GM12864 (cell line): ENCODE measurements around the gene TALDO1.

Experiments
- DNase-seq: peaks from one replicate; pipeline ENCODE4 v3.0.0-alpha.2; 2011; ENCODE audit warnings: low read depth
- H3K4me3 ChIP-seq: 2 replicates; pipeline ENCODE4 v1.5.1; 2011; ENCODE audit warnings: mild to moderate bottlenecking, low read depth, low read length, control low read depth
- TF ChIP-seq, protein P1 (sequence below): IDR thresholded peaks from 2 replicates; pipeline ENCODE4 v1.5.1; 2011; ENCODE audit warnings: low read depth, mild to moderate bottlenecking, moderate library complexity, low read length, control low read depth, inconsistent platforms; ENCODE audit errors: missing control alignments

The TALDO1 gene

DNA sequence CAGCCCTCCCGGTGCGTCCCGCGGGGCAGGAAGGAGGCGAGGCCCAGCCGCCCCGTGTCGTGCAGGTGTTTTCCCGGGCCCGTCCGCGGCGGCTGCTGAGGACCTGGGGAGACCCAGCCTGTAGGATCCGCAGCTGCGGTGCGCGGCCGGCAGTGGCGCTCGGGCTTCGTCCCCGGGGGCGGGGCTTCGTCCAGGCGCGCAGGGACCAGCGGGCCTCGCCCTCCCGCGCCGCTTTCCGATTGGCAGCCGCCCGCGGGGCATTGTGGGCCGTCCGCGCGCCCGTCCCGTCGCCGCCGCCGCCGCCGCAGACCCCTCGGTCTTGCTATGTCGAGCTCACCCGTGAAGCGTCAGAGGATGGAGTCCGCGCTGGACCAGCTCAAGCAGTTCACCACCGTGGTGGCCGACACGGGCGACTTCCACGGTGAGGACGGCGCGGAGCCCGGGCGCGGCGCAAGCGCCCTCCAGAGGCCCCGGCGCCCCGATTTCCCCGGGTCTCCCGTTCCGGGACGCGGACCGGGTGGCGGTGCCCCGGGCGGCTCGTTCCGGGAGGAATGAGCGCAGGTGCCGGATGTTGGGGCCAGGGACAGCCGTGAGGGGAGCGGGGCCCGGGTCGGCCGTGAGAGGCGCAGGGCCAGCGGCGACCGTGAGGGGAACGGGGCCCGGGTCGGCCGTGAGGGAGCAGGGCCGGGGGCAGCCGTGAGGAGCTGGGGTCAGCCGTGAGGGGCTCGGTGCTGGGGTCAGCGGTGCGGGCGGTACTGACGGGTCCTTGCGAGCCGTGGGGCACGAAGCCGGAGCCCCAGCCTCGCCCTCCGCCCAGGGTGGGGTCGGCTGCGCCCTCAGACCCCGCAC is at the start of gene TALDO1:
TSS of gene TALDO1 (plus strand) at position 307 of the 849 bp plus-strand sequence. CDS start at position 325, 18 bp downstream.
- H3K4me3 ChIP-seq = peak within 1 kb of the TSS; percentile 89
- no peak for DNase-seq
- TF ChIP-seq, protein P1, sequence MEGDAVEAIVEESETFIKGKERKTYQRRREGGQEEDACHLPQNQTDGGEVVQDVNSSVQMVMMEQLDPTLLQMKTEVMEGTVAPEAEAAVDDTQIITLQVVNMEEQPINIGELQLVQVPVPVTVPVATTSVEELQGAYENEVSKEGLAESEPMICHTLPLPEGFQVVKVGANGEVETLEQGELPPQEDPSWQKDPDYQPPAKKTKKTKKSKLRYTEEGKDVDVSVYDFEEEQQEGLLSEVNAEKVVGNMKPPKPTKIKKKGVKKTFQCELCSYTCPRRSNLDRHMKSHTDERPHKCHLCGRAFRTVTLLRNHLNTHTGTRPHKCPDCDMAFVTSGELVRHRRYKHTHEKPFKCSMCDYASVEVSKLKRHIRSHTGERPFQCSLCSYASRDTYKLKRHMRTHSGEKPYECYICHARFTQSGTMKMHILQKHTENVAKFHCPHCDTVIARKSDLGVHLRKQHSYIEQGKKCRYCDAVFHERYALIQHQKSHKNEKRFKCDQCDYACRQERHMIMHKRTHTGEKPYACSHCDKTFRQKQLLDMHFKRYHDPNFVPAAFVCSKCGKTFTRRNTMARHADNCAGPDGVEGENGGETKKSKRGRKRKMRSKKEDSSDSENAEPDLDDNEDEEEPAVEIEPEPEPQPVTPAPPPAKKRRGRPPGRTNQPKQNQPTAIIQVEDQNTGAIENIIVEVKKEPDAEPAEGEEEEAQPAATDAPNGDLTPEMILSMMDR = peak; percentile 21

DNA sequence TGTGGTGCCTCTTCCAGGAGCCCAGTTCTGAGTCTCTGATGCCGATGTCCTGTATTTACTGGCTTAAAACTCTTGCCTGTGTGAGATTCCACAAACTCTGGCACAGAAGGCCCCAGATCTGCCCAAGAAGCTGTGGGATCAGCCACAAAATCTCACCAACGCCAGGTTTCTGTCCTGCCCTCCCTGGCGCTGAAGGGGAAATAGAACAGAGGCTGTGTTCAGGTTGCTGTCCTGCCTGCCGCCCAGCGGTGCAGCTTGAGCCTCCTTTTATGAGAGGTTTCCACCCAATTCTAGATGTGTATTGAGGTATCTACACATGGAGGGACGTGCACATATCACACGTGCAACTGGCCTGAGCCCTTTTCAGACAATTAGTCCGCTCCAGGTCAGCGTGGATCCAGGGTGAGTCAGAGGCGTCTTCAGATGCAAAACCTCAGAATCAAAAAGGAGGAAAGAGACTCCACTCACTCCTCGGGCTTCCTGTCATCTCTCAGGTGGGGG is 49.4 kb upstream of the TALDO1 start:
- no peak for DNase-seq

DNA sequence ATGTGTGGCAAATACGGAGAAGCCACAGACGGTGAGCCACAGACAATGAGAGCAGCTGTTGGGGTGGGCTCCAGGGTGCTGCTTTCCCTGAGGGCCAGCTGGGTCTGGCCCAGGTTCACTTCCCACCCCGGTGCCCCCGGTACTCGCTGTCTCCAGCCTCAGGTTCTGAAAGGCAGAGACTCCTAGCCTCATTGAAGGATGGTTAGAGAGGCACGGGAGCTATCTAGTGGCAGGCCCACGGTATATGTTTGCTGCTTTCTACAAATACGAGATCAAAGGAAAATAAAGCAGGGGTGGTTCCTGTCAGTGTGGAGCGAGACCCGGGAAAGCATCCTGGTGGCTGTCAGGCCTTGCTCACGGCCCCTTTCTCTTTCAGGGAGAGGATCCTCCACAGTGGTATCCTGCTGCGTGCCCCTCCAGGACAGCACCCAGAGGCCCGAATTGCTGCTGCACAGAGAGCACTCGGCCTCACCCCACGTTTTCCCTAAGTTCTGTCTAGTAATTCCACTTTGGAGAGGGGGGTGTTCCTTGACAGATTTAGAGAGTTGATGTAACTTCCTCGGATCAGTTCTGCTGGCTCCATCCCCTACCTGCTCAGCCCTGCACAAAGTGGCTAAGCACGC is 48.7 kb upstream of the TALDO1 start:
- H3K4me3 ChIP-seq = no peak overlapping the region
- no peak for DNase-seq
- TF ChIP-seq, protein P1 = no peak

More for the DNA sequence above, 49.4 kb upstream of the TALDO1 start:
- H3K4me3 ChIP-seq = no peak overlapping the region
- TF ChIP-seq, protein P1 = no peak

DNA sequence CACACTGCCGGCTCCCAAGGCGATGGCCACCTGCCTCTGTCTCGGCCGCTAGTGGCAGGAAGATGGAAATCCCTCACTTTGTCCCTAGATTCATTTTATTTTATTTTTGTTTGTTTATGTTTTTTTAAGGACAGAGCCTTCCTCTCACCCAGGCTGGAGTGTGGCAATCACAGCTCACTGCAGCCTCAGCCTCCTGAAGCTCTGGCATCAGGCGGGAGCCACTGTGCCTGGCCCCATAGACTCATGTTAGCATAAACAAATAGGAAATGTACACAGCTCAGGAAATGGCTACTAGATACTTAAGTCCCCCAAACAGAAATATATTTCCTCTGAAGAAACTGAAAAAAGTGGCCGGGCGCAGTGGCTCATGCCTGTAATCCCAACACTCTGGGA is 48.2 kb upstream of the TALDO1 start:
- TF ChIP-seq, protein P1 = no peak
- DNase-seq = no peak
- H3K4me3 ChIP-seq = no peak overlapping the region

DNA sequence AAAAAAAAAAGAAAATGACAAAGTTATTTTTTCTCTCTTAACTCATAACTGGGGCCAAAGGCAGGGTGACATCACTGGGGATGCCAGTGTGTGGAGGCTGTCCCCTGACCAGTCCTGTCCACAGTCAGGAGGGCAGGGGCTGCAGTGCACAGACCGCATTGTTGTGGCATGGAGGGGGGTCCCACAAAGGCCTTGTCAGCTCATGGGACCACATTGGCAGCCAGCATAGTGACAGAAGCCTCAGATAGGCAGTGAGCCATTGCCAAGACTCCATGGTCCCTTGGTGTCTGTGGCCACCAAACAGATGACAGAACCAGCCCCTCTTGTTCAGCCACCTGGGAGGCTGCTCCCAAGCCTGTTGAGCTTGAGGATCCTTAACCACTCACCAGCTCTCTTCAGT is 47.5 kb upstream of the TALDO1 start:
- DNase-seq = no peak
- TF ChIP-seq, protein P1 = no peak
- H3K4me3 ChIP-seq = no peak overlapping the region

DNA sequence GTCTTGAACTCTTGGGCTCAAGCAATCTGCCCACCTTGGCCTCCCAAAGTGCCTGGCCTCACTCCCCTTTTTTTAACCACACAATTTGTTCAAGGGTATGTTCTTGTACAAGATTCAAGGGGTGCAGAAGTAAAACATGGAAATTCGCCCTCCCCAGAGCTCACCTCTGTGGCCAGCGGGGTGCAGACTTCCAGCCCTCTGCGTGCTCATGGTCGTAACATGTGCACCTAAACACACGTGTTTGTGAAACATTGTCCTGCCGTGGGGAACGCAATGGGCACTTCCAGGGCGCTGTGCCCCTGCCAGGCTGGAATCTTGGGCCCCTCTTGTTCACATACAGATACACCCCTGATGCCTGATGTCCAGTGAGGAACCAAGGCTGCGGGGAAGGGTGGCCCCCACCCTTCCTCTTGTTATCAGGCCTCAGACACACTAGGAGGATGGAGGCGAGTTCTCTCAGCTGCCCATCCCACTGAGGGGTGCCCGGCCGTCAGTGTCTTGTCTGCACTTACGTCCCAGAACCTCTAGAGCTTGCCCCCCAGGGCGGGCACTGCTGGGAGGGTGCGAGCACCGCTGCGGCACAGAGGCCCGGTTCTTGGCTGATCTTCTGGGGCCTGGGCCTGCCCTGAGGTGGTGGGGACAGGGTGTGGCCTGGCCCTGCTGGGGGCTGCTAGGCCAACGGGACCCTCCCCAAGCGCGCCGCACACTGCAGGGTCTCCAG is 45.4 kb upstream of the TALDO1 start:
- DNase-seq = no peak
- TF ChIP-seq, protein P1 = no peak
- H3K4me3 ChIP-seq = no peak overlapping the region
